Measurements from ENCODE around the gene CHERP. TPM values are rescaled to one million over a fixed set of nuclear protein-coding genes. Genes with fewer than 3 reads are reported as not detected.

CHERP gene
- total RNA-seq, 1 experiment from 2014 or later = 101 TPM

DNA sequence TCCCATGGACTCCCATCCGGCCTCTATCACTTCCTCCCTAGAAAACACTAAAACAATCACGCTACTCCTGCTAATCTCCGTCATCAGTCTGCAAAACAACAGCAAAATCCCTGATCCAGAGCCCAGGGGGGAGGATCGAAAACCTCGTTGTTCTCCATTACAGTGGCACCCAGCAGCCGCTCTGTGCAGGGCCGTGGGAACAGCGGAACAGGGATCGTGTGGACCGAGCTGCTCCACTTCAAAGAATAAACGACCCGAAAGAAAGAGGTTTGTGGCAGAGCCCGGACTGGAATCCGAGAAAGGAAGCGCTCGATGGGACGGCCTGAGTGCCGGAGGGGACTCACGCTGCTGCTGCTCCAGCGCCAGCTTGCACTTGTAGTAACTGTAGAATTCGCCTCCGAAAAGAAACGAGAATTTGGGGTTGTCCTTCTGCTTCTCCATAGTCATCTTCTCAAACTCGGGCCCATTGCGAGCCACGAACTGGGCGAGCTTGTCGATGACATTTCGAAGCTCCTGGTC, 652 bp downstream of the CHERP start:
- no CpG with 5 or more reads among the region's 29 CpGs for WGBS (ENCODE audit: extremely low coverage, insufficient read length, low lambda C conversion rate)
- H3K9me3 Mint-ChIP-seq = no peaks in the 10 kb centered on the region
- no peak overlapping the region for H4K5ac ChIP-seq (ENCODE audit: insufficient read length, low read depth, low read length)
- H3K23me2 ChIP-seq (ENCODE audit: insufficient read length, low read depth, low read length, poor library complexity, severe bottlenecking) = peaks cover 13% of the 10 kb centered on the region
- no peaks in the 10 kb centered on the region for H3K27me3 ChIP-seq (ENCODE audit: insufficient read depth, low read length)
- H3K27ac ChIP-seq (ENCODE audit: insufficient read length, low read depth, low read length) = no peak overlapping the region
- H3K4me1 Mint-ChIP-seq = peaks cover 13 to 16% of the 10 kb centered on the region in 2 experiments
- no peaks in the 10 kb centered on the region for H3K9me3 ChIP-seq (ENCODE audit: control insufficient read depth, low read depth, low read length)
- no peak for DNase-seq
- H3K18ac ChIP-seq (ENCODE audit: insufficient read length, low read depth, low read length) = no peak overlapping the region
- H2BK20ac ChIP-seq (ENCODE audit: low read depth, low read length, poor library complexity, severe bottlenecking) = no peak overlapping the region
- H4K8ac ChIP-seq (replicated peaks; ENCODE audit: insufficient read length, low read depth, low read length) = no peak overlapping the region
- no peaks in the 10 kb centered on the region for H4K20me1 ChIP-seq (ENCODE audit: control insufficient read depth, insufficient read depth, insufficient read length)
- peak overlapping the region; percentile 83 for H3K9ac ChIP-seq (ENCODE audit: extremely low read depth, insufficient read length, low read length)
- H3K4me2 ChIP-seq (ENCODE audit: insufficient read depth, insufficient read length, low read length) = peak overlapping the region; percentile 95
- H2AK5ac ChIP-seq (ENCODE audit: insufficient read length, low read length) = no peak overlapping the region
- H3K4ac ChIP-seq (ENCODE audit: low read depth, low read length) = no peak overlapping the region
- H2BK5ac ChIP-seq (ENCODE audit: insufficient read length, low read length) = no peak overlapping the region
- peaks cover 16% of the 10 kb centered on the region for H3K79me1 ChIP-seq (ENCODE audit: insufficient read depth, low read depth, low read length, poor library complexity, severe bottlenecking)
- TF ChIP-seq, protein P1, sequence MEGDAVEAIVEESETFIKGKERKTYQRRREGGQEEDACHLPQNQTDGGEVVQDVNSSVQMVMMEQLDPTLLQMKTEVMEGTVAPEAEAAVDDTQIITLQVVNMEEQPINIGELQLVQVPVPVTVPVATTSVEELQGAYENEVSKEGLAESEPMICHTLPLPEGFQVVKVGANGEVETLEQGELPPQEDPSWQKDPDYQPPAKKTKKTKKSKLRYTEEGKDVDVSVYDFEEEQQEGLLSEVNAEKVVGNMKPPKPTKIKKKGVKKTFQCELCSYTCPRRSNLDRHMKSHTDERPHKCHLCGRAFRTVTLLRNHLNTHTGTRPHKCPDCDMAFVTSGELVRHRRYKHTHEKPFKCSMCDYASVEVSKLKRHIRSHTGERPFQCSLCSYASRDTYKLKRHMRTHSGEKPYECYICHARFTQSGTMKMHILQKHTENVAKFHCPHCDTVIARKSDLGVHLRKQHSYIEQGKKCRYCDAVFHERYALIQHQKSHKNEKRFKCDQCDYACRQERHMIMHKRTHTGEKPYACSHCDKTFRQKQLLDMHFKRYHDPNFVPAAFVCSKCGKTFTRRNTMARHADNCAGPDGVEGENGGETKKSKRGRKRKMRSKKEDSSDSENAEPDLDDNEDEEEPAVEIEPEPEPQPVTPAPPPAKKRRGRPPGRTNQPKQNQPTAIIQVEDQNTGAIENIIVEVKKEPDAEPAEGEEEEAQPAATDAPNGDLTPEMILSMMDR (conservative IDR thresholded peaks at IDR 0.05) = no peak
- no peak overlapping the region for H2BK12ac ChIP-seq (ENCODE audit: insufficient read length, low read depth, low read length)
- peak overlapping the region; percentile 87; the same call in 1 of the 2 replicates for H2BK15ac ChIP-seq (ENCODE audit: low read depth, low read length)
- H3K23ac ChIP-seq (ENCODE audit: insufficient read length, low read depth, low read length) = no peak overlapping the region
- H3K27ac Mint-ChIP-seq = peak overlapping the region; percentile 62 to 85 (median 67)
- H2AFZ ChIP-seq (ENCODE audit: low read length) = no peak overlapping the region
- peak overlapping the region; percentile 71 for H3K14ac ChIP-seq (ENCODE audit: insufficient read depth, low read length)
- peaks cover 38% of the 10 kb centered on the region; the same call in 1 of the 2 replicates for H3K79me2 ChIP-seq (ENCODE audit: insufficient read depth, low read length)
- H3K36me3 Mint-ChIP-seq (ENCODE audit: insufficient read depth in 1 of 3, low read depth in 3 of 3) = peaks cover 29 to 50% (median 47%) of the 10 kb centered on the region in 3 experiments; a peak in 6 of 7 replicates
- no peaks in the 10 kb centered on the region; the same call in 1 of the 2 replicates for H3K4me1 ChIP-seq (ENCODE audit: insufficient read depth, low read length)
- H2BK120ac ChIP-seq (ENCODE audit: low read depth, low read length, poor library complexity, severe bottlenecking) = no peak overlapping the region
- no peak overlapping the region for H3K56ac ChIP-seq (ENCODE audit: insufficient read length, low read depth, low read length)
- H3K27me3 Mint-ChIP-seq (ENCODE audit: low read depth) = no peaks in the 10 kb centered on the region
- H3T11ph ChIP-seq (ENCODE audit: low read length) = no peak overlapping the region
- H3K4me3 Mint-ChIP-seq = peak overlapping the region; percentile 91 to 96
- no peak overlapping the region for H4K91ac ChIP-seq (ENCODE audit: insufficient read length, low read depth, low read length)

Measured in H9 (cell line).